HepG2 (cell line): Measurements from ENCODE around the gene DDHD1. TPM values are rescaled to one million over a fixed set of nuclear protein-coding genes. Genes with fewer than 3 reads are reported as not detected.

Experiments
- ELF3 ChIP-seq: IDR thresholded peaks from 2 replicates; pipeline ENCODE4 v1.6.1; 2016; ENCODE audit warnings: missing genetic modification reagents, missing compliant biosample characterization
- GMEB2 ChIP-seq: IDR thresholded peaks from 2 replicates; pipeline ENCODE4 v1.6.1; 2016; ENCODE audit warnings: missing biosample characterization, missing genetic modification reagents, low read depth
- IRF2 ChIP-seq: IDR thresholded peaks from 2 replicates; pipeline ENCODE4 v1.6.1; 2018; ENCODE audit warnings: missing genetic modification reagents, missing compliant biosample characterization
- ZNF331 ChIP-seq: sonication (generic); formaldehyde crosslinking; IDR thresholded peaks from 2 replicates; pipeline ENCODE4 v1.4.0; 2020; ENCODE audit warnings: missing genetic modification reagents
- ZNF652 ChIP-seq: IDR thresholded peaks from 2 replicates; pipeline ENCODE4 v1.6.1; 2016; ENCODE audit warnings: low read depth, borderline replicate concordance
- polyA plus RNA-seq, 8 experiments: library from polyadenylated mRNA; depleted of rRNA in 3 of 8; stranded (reverse) in 7 of 8; unstranded in 1 of 8; fragments of >200 nt; fragmentation: Illumina TruSeq in 4 of 8; extraction: Trizol in 4 of 8; gene quantifications; 2 replicates each; pipeline versions ENCODE4 v1.2.1 to v1.2.3, GENCODE V29; 2011 to 2016; ENCODE audit warnings: low read depth in 4 of 8, missing spikeins in 1 of 8, mixed read lengths in 1 of 8; ENCODE audit not compliant: insufficient read depth in 1 of 8
- total RNA-seq, 5 experiments: library from RNA; depleted of rRNA; stranded (reverse); fragments of >200 nt; fragmentation: Illumina TruSeq; extraction: Trizol; gene quantifications; 2 replicates each; pipeline ENCODE4 v1.2.3, GENCODE V29; 2016; ENCODE audit warnings: low read depth in 1 of 5
- TF ChIP-seq, protein P1 (sequence below): sonication (generic); formaldehyde crosslinking; IDR thresholded peaks from 2 replicates; pipeline ENCODE4 v1.4.0; 2020; ENCODE audit warnings: missing genetic modification reagents
- TF ChIP-seq, protein P2 (sequence below): sonication (generic); formaldehyde crosslinking; IDR thresholded peaks from 2 replicates; pipeline ENCODE4 v1.5.0; 2020; ENCODE audit warnings: missing genetic modification reagents, mild to moderate bottlenecking, borderline replicate concordance
- TF ChIP-seq, protein P3 (sequence below): sonication (generic); formaldehyde crosslinking; conservative IDR thresholded peaks from 2 replicates; pipeline ENCODE4 v1.4.0; 2020; ENCODE audit warnings: mild to moderate bottlenecking, missing genetic modification reagents, moderate library complexity

The DDHD1 gene
- total and polyA plus RNA-seq, 2 of the 13 experiments (the other 11 are each of a cell fraction or from before 2014, with no cell fraction given): 4.6 to 8.3 TPM

- TF ChIP-seq, protein P1, sequence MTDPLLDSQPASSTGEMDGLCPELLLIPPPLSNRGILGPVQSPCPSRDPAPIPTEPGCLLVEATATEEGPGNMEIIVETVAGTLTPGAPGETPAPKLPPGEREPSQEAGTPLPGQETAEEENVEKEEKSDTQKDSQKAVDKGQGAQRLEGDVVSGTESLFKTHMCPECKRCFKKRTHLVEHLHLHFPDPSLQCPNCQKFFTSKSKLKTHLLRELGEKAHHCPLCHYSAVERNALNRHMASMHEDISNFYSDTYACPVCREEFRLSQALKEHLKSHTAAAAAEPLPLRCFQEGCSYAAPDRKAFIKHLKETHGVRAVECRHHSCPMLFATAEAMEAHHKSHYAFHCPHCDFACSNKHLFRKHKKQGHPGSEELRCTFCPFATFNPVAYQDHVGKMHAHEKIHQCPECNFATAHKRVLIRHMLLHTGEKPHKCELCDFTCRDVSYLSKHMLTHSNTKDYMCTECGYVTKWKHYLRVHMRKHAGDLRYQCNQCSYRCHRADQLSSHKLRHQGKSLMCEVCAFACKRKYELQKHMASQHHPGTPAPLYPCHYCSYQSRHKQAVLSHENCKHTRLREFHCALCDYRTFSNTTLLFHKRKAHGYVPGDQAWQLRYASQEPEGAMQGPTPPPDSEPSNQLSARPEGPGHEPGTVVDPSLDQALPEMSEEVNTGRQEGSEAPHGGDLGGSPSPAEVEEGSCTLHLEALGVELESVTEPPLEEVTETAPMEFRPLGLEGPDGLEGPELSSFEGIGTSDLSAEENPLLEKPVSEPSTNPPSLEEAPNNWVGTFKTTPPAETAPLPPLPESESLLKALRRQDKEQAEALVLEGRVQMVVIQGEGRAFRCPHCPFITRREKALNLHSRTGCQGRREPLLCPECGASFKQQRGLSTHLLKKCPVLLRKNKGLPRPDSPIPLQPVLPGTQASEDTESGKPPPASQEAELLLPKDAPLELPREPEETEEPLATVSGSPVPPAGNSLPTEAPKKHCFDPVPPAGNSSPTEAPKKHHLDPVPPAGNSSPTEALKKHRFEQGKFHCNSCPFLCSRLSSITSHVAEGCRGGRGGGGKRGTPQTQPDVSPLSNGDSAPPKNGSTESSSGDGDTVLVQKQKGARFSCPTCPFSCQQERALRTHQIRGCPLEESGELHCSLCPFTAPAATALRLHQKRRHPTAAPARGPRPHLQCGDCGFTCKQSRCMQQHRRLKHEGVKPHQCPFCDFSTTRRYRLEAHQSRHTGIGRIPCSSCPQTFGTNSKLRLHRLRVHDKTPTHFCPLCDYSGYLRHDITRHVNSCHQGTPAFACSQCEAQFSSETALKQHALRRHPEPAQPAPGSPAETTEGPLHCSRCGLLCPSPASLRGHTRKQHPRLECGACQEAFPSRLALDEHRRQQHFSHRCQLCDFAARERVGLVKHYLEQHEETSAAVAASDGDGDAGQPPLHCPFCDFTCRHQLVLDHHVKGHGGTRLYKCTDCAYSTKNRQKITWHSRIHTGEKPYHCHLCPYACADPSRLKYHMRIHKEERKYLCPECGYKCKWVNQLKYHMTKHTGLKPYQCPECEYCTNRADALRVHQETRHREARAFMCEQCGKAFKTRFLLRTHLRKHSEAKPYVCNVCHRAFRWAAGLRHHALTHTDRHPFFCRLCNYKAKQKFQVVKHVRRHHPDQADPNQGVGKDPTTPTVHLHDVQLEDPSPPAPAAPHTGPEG (CRISPR knock-in tag): no peak
- TF ChIP-seq ZNF331 (CRISPR knock-in tag) (no peak), GMEB2 (no peak), IRF2 (CRISPR knock-in tag) (no peak), ELF3 (CRISPR knock-in tag) (no peak), ZNF652 (CRISPR knock-in tag) (no peak)
- TF ChIP-seq, protein P2, sequence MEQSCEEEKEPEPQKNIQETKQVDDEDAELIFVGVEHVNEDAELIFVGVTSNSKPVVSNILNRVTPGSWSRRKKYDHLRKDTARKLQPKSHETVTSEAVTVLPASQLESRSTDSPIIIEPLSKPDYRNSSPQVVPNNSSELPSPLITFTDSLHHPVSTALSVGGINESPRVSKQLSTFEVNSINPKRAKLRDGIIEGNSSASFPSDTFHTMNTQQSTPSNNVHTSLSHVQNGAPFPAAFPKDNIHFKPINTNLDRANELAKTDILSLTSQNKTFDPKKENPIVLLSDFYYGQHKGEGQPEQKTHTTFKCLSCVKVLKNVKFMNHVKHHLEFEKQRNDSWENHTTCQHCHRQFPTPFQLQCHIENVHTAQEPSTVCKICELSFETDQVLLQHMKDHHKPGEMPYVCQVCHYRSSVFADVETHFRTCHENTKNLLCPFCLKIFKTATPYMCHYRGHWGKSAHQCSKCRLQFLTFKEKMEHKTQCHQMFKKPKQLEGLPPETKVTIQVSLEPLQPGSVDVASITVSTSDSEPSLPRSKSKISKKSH (CRISPR knock-in tag): no peak
- TF ChIP-seq, protein P3, sequence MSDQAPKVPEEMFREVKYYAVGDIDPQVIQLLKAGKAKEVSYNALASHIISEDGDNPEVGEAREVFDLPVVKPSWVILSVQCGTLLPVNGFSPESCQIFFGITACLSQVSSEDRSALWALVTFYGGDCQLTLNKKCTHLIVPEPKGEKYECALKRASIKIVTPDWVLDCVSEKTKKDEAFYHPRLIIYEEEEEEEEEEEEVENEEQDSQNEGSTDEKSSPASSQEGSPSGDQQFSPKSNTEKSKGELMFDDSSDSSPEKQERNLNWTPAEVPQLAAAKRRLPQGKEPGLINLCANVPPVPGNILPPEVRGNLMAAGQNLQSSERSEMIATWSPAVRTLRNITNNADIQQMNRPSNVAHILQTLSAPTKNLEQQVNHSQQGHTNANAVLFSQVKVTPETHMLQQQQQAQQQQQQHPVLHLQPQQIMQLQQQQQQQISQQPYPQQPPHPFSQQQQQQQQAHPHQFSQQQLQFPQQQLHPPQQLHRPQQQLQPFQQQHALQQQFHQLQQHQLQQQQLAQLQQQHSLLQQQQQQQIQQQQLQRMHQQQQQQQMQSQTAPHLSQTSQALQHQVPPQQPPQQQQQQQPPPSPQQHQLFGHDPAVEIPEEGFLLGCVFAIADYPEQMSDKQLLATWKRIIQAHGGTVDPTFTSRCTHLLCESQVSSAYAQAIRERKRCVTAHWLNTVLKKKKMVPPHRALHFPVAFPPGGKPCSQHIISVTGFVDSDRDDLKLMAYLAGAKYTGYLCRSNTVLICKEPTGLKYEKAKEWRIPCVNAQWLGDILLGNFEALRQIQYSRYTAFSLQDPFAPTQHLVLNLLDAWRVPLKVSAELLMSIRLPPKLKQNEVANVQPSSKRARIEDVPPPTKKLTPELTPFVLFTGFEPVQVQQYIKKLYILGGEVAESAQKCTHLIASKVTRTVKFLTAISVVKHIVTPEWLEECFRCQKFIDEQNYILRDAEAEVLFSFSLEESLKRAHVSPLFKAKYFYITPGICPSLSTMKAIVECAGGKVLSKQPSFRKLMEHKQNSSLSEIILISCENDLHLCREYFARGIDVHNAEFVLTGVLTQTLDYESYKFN: no peak
These were observed 39.1 kb downstream of the DDHD1 start (continued) for GRCh38 chr14:53113989-53114388.
